NCI-H1694 (cell line): ENCODE results near the gene GPX1.

Experiments
- DNase-seq: peaks from one replicate; lab custom pipeline; 2025; lab: John Stamatoyannopoulos, UW

GPX1 gene

DNA sequence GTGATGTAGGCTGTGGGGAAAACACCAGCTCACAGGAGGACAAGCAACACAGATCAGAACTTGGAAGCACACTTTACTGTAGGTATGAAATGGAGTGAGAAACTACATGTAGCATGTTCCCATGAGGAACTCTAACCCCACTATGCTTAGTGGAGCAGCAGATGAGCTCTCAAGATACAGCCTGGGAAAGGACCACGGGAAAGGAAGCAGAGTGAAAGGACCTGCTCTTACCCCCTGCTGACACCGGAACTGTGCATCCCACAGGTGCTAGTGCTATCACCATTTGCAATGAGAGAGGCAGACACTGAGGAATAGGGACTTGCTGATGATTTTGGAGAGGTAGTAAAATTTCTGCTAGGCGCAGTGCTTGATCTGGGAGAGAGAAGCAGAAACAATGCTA, 46.9 kb downstream of the GPX1 start:
- DNase-seq, result no peak

DNA sequence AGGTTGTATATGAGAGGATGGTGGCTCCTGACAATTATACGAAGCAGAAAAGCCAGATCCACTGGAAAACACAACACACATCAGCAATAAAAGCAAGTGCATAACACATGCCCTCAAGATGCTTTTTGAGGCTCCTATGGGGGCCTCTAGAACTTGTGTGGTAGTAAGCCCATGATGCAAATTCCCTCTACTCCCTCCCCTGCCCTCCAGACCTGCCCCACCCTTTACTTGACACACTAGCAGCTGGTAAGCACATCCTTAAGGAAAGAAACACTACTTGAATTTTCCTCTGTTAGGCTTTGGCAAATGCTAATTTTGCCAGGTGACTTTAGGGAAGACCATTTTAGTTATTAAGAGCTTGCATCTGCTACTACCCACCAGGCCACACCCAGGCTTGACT, 47.5 kb downstream of the GPX1 start:
- no peak for DNase-seq
